ENCODE results near the gene ZNF547. TPM values are rescaled to one million over a fixed set of nuclear protein-coding genes. Genes with fewer than 3 reads are reported as not detected.

ZNF547 gene
- total and polyA plus RNA-seq, 2 experiments from 2014 or later: 1.4 to 2.0 TPM

DNA sequence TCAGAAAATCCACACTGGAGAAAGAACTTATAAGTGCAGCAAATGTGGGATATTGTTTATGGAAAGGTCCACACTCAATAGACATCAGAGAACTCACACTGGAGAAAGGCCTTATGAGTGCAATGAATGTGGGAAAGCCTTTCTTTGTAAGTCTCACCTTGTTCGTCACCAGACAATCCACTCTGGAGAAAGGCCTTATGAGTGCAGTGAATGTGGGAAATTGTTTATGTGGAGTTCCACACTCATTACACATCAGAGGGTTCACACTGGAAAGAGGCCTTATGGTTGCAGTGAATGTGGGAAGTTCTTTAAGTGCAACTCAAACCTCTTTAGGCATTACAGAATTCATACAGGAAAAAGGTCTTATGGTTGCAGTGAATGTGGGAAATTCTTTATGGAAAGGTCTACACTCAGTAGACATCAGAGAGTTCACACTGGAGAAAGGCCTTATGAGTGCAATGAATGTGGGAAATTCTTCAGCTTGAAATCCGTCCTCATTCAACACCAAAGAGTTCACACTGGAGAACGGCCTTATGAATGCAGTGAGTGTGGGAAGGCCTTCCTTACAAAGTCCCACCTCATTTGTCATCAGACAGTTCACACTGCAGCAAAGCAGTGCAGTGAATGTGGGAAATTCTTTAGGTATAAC, 14.3 kb downstream of the ZNF547 start:
- Histone ChIP-seq H3K9ac (no peak overlapping the region), H2AFZ (no peak overlapping the region), H4K20me1 (ENCODE audit: insufficient read depth) (no peaks in the 10 kb centered on the region), H3K9me2 (ENCODE audit: insufficient read depth) (no peaks in the 10 kb centered on the region), H3K27me3 (replicated peaks; ENCODE audit: insufficient read depth) (no peaks in the 10 kb centered on the region), H3K79me2 (ENCODE audit: insufficient read depth) (no peaks in the 10 kb centered on the region), H3K4me3 (no peak overlapping the region), H3K4me2 (ENCODE audit: unreplicated experiment) (no peak overlapping the region), H3K9me3 (ENCODE audit: low read depth) (no peaks in the 10 kb centered on the region), H3K27ac (no peak overlapping the region), H3K36me3 (ENCODE audit: low read depth) (peaks cover 25% of the 10 kb centered on the region), H3F3A (ENCODE audit: insufficient read depth) (0 out of 2 replicates have a peak, but pooled peaks cover 8% of the 10 kb centered on the region), H3K4me1 (ENCODE audit: insufficient read depth) (no peaks in the 10 kb centered on the region)
- in situ Hi-C loops (cut with MboI): no loop called here
- TF ChIP-seq EZH2phosphoT487 (IDR thresholded peaks at IDR 0.05; ENCODE audit: insufficient read depth, low read depth) (no peak), EZH2 (IDR thresholded peaks at IDR 0.05; ENCODE audit: insufficient read depth, poor library complexity, severe bottlenecking) (no peak)
- 90 to 94% methylated on average over 3 of the region's 3 CpGs for WGBS, 2 experiments (ENCODE audit: low coverage in 1 of 2, low lambda C conversion rate in 2 of 2, missing lambda C conversion rate in 2 of 2)
- no peak for DNase-seq

DNA sequence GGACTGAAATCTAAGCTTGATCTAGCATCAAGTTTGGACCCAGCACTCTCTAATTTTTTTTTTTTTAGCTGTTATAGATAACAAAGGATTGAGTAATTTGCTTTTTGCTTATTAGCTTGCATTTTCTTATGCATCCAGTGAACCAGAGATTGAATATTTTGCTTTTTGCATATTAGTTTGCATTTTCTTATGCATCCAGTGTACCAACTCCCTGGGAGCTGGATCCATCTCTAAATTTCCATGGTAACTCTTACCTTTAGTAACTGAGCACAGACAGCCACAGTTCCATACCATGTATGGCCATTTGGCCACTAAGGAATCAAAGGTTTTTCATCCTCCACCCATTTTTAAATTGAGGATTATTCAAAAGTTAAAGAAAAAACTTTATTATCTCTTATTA, 17.6 kb downstream of the ZNF547 start:
- Histone ChIP-seq H4K20me1 (ENCODE audit: insufficient read depth) (no peaks in the 10 kb centered on the region), H3K4me3 (no peak overlapping the region), H3K27ac (no peak overlapping the region), H3K9me3 (ENCODE audit: low read depth) (no peaks in the 10 kb centered on the region), H3K4me2 (ENCODE audit: unreplicated experiment) (no peak overlapping the region), H3K79me2 (ENCODE audit: insufficient read depth) (no peaks in the 10 kb centered on the region), H3K9ac (no peak overlapping the region), H3K36me3 (ENCODE audit: low read depth) (peaks cover 21% of the 10 kb centered on the region), H3K4me1 (ENCODE audit: insufficient read depth) (no peaks in the 10 kb centered on the region), H3K27me3 (replicated peaks; ENCODE audit: insufficient read depth) (no peaks in the 10 kb centered on the region), H3K9me2 (ENCODE audit: insufficient read depth) (no peaks in the 10 kb centered on the region), H2AFZ (no peak overlapping the region), H3F3A (ENCODE audit: insufficient read depth) (0 out of 2 replicates have a peak, but pooled peaks cover 8% of the 10 kb centered on the region)
- DNase-seq: no peak
- no peak for TF ChIP-seq EZH2phosphoT487 (IDR thresholded peaks at IDR 0.05; ENCODE audit: insufficient read depth, low read depth)
- no peak for TF ChIP-seq EZH2 (IDR thresholded peaks at IDR 0.05; ENCODE audit: insufficient read depth, poor library complexity, severe bottlenecking)
- in situ Hi-C loops (cut with MboI): no loop called here

DNA sequence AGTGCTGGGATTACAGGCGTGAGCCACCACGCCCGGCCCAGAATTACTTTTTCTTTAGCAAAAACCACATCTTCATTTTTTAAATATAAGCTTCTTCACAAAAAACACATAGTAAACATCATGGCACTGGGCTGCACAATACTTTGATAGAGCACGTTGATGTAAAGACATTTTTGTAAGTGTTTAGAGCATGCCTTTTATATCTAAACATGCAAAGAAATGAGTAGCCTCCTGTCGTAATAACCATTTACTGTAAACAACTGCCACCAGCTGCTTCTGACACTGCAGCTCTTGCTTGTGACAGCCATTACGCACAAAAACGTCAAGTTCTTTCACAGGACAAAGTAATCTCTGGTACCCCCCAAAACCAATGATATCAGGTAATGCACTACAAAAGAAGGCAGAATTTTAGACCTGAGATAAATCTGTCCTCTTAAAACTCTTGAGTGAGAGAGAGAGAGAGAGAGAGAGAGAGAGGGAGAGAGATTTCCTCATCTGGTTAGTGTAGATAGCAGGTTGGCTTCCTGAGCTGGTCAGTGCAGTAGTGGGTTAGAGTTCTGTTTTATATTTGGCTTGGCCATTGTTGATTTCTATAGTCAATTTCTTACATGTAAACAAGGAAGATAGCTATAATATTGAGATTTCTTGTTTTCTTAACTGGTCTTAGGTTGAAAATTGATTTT, 19.6 kb downstream of the ZNF547 start:
- in situ Hi-C loops (cut with MboI): no loop called here
- DNase-seq: no peak
- WGBS, 2 experiments (ENCODE audit: low coverage in 1 of 2, low lambda C conversion rate in 2 of 2, missing lambda C conversion rate in 2 of 2): 62 to 65% methylated on average over 7 of the region's 7 CpGs

DNA sequence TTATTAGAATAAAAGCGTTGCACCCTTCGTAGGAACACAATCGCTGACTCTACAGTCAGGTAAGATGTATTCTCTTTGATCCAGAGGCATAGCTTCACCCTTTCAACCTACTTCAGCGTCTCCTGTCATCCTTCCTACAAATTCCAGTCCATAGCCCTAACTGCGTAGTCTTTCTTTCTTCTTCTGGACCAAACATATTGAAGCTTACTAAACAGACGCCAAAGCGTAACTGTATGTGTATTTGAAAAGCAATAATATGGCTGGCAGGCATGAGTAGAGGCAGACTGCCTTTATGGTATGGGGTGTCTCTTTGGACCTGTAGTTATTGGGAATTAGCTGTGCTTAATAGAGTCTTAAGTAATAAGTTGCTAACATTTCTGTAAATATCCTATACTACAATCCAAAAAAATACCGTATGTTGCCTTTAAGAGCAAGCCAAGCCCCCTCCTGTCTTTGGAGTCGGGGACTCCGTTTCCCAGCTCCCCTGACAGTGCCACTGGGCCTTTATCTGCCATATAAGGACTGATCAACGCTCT, 25.9 kb downstream of the ZNF547 start:
- Histone ChIP-seq H3K27ac (peak overlapping the region; percentile 91), H3K27me3 (replicated peaks; ENCODE audit: insufficient read depth) (no peaks in the 10 kb centered on the region), H3K4me1 (ENCODE audit: insufficient read depth) (peaks cover 16% of the 10 kb centered on the region), H3K4me2 (ENCODE audit: unreplicated experiment) (peak overlapping the region; percentile 71), H2AFZ (peak overlapping the region; percentile 100), H3K4me3 (peak overlapping the region; percentile 91), H3K79me2 (ENCODE audit: insufficient read depth) (peaks cover 51% of the 10 kb centered on the region), H3F3A (ENCODE audit: insufficient read depth) (no peaks in the 10 kb centered on the region), H4K20me1 (ENCODE audit: insufficient read depth) (no peaks in the 10 kb centered on the region), H3K9ac (peak overlapping the region; percentile 97), H3K9me3 (ENCODE audit: low read depth) (no peaks in the 10 kb centered on the region), H3K9me2 (ENCODE audit: insufficient read depth) (no peaks in the 10 kb centered on the region), H3K36me3 (ENCODE audit: low read depth) (no peaks in the 10 kb centered on the region)
- WGBS, 2 experiments (ENCODE audit: low coverage in 1 of 2, low lambda C conversion rate in 2 of 2, missing lambda C conversion rate in 2 of 2): 48 to 52% methylated on average over 11 of the region's 11 CpGs
- DNase-seq: no peak
- TF ChIP-seq EZH2phosphoT487 (IDR thresholded peaks at IDR 0.05; ENCODE audit: insufficient read depth, low read depth) (no peak), EZH2 (IDR thresholded peaks at IDR 0.05; ENCODE audit: insufficient read depth, poor library complexity, severe bottlenecking) (no peak)
- in situ Hi-C loops (cut with MboI): no loop called here

More for the DNA sequence above, 19.6 kb downstream of the ZNF547 start:
- no peaks in the 10 kb centered on the region for H3K79me2 ChIP-seq (ENCODE audit: insufficient read depth)
- peaks cover 6% of the 10 kb centered on the region for H3K36me3 ChIP-seq (ENCODE audit: low read depth)
- no peak overlapping the region for H3K4me2 ChIP-seq (ENCODE audit: unreplicated experiment)
- no peaks in the 10 kb centered on the region for H3K9me2 ChIP-seq (ENCODE audit: insufficient read depth)
- H3K27ac ChIP-seq: no peak overlapping the region
- H2AFZ ChIP-seq: no peak overlapping the region
- H3K4me1 ChIP-seq (ENCODE audit: insufficient read depth): no peaks in the 10 kb centered on the region
- 0 out of 2 replicates have a peak, but pooled peaks cover 8% of the 10 kb centered on the region for H3F3A ChIP-seq (ENCODE audit: insufficient read depth)
- H3K4me3 ChIP-seq: no peak overlapping the region
- H4K20me1 ChIP-seq (ENCODE audit: insufficient read depth): no peaks in the 10 kb centered on the region
- H3K9ac ChIP-seq: no peak overlapping the region
- TF ChIP-seq EZH2phosphoT487 (IDR thresholded peaks at IDR 0.05; ENCODE audit: insufficient read depth, low read depth) (no peak), EZH2 (IDR thresholded peaks at IDR 0.05; ENCODE audit: insufficient read depth, poor library complexity, severe bottlenecking) (no peak)
- no peaks in the 10 kb centered on the region for H3K27me3 ChIP-seq (replicated peaks; ENCODE audit: insufficient read depth)
- no peaks in the 10 kb centered on the region for H3K9me3 ChIP-seq (ENCODE audit: low read depth)

Measured in GM23248 (cell line).